Measurements from ENCODE around the gene CNOT4.
"Not testable (repeated sequence)": the region's sequence is repeated elsewhere in the genome, so short reads cannot be mapped to it uniquely, and the experiment has no call there.

CNOT4 gene

GRCh38 chr7:135445690-135446089 lies 64.2 kb downstream of the CNOT4 start:
- ATAC-seq (ENCODE audit: insufficient read depth, low read depth): no peak
- no peak for TF ChIP-seq EZH2 (IDR thresholded peaks at IDR 0.05; ENCODE audit: borderline replicate concordance, low read depth, low read length, severe bottlenecking)
- TF ChIP-seq CTCF (IDR thresholded peaks at IDR 0.05; ENCODE audit: borderline replicate concordance, extremely low read depth, low read length, poor library complexity, severe bottlenecking): no peak
- Histone ChIP-seq H2AFZ (ENCODE audit: low read depth, low read length) (no peak overlapping the region), H3K79me2 (ENCODE audit: insufficient read depth, low read length) (peaks cover 70% of the 10 kb centered on the region), H4K20me1 (ENCODE audit: insufficient read depth, low read length) (peaks cover 44% of the 10 kb centered on the region; the same call in 1 of the 2 replicates), H3K4me1 (ENCODE audit: insufficient read depth, low read length) (no peaks in the 10 kb centered on the region), H3K27me3 (ENCODE audit: insufficient read depth, low read length, poor library complexity) (no peaks in the 10 kb centered on the region), H3K27ac (ENCODE audit: low read length) (no peak overlapping the region), H3K9me3 (ENCODE audit: insufficient read depth, low read length, severe bottlenecking) (no peaks in the 10 kb centered on the region), H3K4me2 (ENCODE audit: insufficient read depth, low read length) (no peak overlapping the region), H3K4me3 (ENCODE audit: low read depth in 1 of 2, low read length in 2 of 2) (no peak overlapping the region), H3K36me3 (ENCODE audit: insufficient read depth, low read length) (0 out of 2 replicates have a peak, but pooled peaks cover 3% of the 10 kb centered on the region), H3K9ac (ENCODE audit: low read depth, low read length) (no peak overlapping the region)
- no peak for DNase-seq

- not testable (repeated sequence) for H3K27me3 ChIP-seq (ENCODE audit: insufficient read depth, low read length, poor library complexity); H3K36me3 ChIP-seq (ENCODE audit: insufficient read depth, low read length); H2AFZ ChIP-seq (ENCODE audit: low read depth, low read length); H3K4me2 ChIP-seq (ENCODE audit: insufficient read depth, low read length); H3K27ac ChIP-seq (ENCODE audit: low read length); H3K9me3 ChIP-seq (ENCODE audit: insufficient read depth, low read length, severe bottlenecking); H3K9ac ChIP-seq (ENCODE audit: low read depth, low read length); DNase-seq; ATAC-seq (ENCODE audit: insufficient read depth, low read depth); H3K4me3 ChIP-seq (ENCODE audit: low read depth in 1 of 2, low read length in 2 of 2); H3K4me1 ChIP-seq (ENCODE audit: insufficient read depth, low read length)
- Histone ChIP-seq H4K20me1 (ENCODE audit: insufficient read depth, low read length) (peaks cover 45% of the 10 kb centered on the region; the same call in 1 of the 2 replicates), H3K79me2 (ENCODE audit: insufficient read depth, low read length) (peaks cover 70% of the 10 kb centered on the region)
Measured at GRCh38 chr7:135445266-135445665, 64.6 kb downstream of the CNOT4 start.

GRCh38 chr7:135441791-135442190 lies 68.1 kb downstream of the CNOT4 start:
- H3K4me2 ChIP-seq (ENCODE audit: insufficient read depth, low read length): no peak overlapping the region
- no peak overlapping the region for H3K9ac ChIP-seq (ENCODE audit: low read depth, low read length)
- no peak overlapping the region for H2AFZ ChIP-seq (ENCODE audit: low read depth, low read length)
- H3K27me3 ChIP-seq (ENCODE audit: insufficient read depth, low read length, poor library complexity): no peaks in the 10 kb centered on the region
- H3K9me3 ChIP-seq (ENCODE audit: insufficient read depth, low read length, severe bottlenecking): no peaks in the 10 kb centered on the region
- H3K4me1 ChIP-seq (ENCODE audit: insufficient read depth, low read length): no peaks in the 10 kb centered on the region
- no peak overlapping the region for H3K27ac ChIP-seq (ENCODE audit: low read length)
- H3K36me3 ChIP-seq (ENCODE audit: insufficient read depth, low read length): peaks cover 12% of the 10 kb centered on the region; the same call in 1 of the 2 replicates
- H3K4me3 ChIP-seq (ENCODE audit: low read depth in 1 of 2, low read length in 2 of 2): no peak overlapping the region
- DNase-seq (no peak), ATAC-seq (ENCODE audit: insufficient read depth, low read depth) (peak; percentile 74)
- peaks cover 28% of the 10 kb centered on the region; the same call in 1 of the 2 replicates for H4K20me1 ChIP-seq (ENCODE audit: insufficient read depth, low read length)
- TF ChIP-seq CTCF (IDR thresholded peaks at IDR 0.05; ENCODE audit: borderline replicate concordance, extremely low read depth, low read length, poor library complexity, severe bottlenecking) (no peak), EZH2 (IDR thresholded peaks at IDR 0.05; ENCODE audit: borderline replicate concordance, low read depth, low read length, severe bottlenecking) (no peak)
- peaks cover 56% of the 10 kb centered on the region for H3K79me2 ChIP-seq (ENCODE audit: insufficient read depth, low read length)

- Histone ChIP-seq H3K79me2 (ENCODE audit: insufficient read depth, low read length) (peaks cover 25% of the 10 kb centered on the region; the same call in 1 of the 2 replicates), H3K4me3 (ENCODE audit: low read depth in 1 of 2, low read length in 2 of 2) (no peak overlapping the region), H3K27ac (ENCODE audit: low read length) (no peak overlapping the region), H3K9me3 (ENCODE audit: insufficient read depth, low read length, severe bottlenecking) (no peaks in the 10 kb centered on the region), H3K4me2 (ENCODE audit: insufficient read depth, low read length) (no peak overlapping the region), H2AFZ (ENCODE audit: low read depth, low read length) (no peak overlapping the region), H3K9ac (ENCODE audit: low read depth, low read length) (no peak overlapping the region), H3K4me1 (ENCODE audit: insufficient read depth, low read length) (no peaks in the 10 kb centered on the region), H3K36me3 (ENCODE audit: insufficient read depth, low read length) (peaks cover 33% of the 10 kb centered on the region; the same call in 1 of the 2 replicates), H3K27me3 (ENCODE audit: insufficient read depth, low read length, poor library complexity) (no peaks in the 10 kb centered on the region), H4K20me1 (ENCODE audit: insufficient read depth, low read length) (no peaks in the 10 kb centered on the region; the same call in 1 of the 2 replicates)
- no peak for TF ChIP-seq EZH2 (IDR thresholded peaks at IDR 0.05; ENCODE audit: borderline replicate concordance, low read depth, low read length, severe bottlenecking)
- TF ChIP-seq CTCF (IDR thresholded peaks at IDR 0.05; ENCODE audit: borderline replicate concordance, extremely low read depth, low read length, poor library complexity, severe bottlenecking): no peak
- DNase-seq (no peak), ATAC-seq (ENCODE audit: insufficient read depth, low read depth) (no peak)
Measured at GRCh38 chr7:135434047-135434446, 75.9 kb downstream of the CNOT4 start.

Measured in DND-41 (cell line).